GM19025 (cell line): ENCODE results near the gene PSORS1C2.
"Not testable (repeated sequence)": the region's sequence is repeated elsewhere in the genome, so short reads cannot be mapped to it uniquely, and the experiment has no call there.

ENCODE experiments used
- ATAC-seq: cut with Tn5 transposase; IDR thresholded peaks from one replicate; pipeline ENCODE4 v1.9.1; 2021; ENCODE audit warnings: mild to moderate bottlenecking, low read depth, moderate library complexity; ENCODE audit not compliant: unreplicated experiment

The PSORS1C2 gene

GRCh38 chr6:31138982-31139381 is at the start of gene PSORS1C2:
Gene PSORS1C2 (minus strand): TSS chr6:31139066. CDS start chr6:31139026, 40 bp downstream.
- no peak for ATAC-seq

GRCh38 chr6:31187780-31188194 is 48.9 kb upstream of the PSORS1C2 start:
- no peak for ATAC-seq

- ATAC-seq = no peak
Observed at GRCh38 chr6:31186052-31186734, 47.3 kb upstream of the PSORS1C2 start.

GRCh38 chr6:31185695-31186051 is 46.8 kb upstream of the PSORS1C2 start:
- ATAC-seq = not testable (repeated sequence)

- ATAC-seq = not testable (repeated sequence)
Observed at GRCh38 chr6:31183859-31184258, 45.0 kb upstream of the PSORS1C2 start.

- ATAC-seq = not testable (repeated sequence)
Observed at GRCh38 chr6:31183287-31183686, 44.4 kb upstream of the PSORS1C2 start.

- peak; percentile 97 for ATAC-seq
Observed at GRCh38 chr6:31180500-31180899, 41.6 kb upstream of the PSORS1C2 start.

GRCh38 chr6:31179896-31180295 is 41.0 kb upstream of the PSORS1C2 start:
- ATAC-seq = no peak

GRCh38 chr6:31179042-31179386 is 40.1 kb upstream of the PSORS1C2 start:
- ATAC-seq = no peak

- ATAC-seq = no peak
Observed at GRCh38 chr6:31178143-31179041, 39.5 kb upstream of the PSORS1C2 start.

- ATAC-seq = no peak
Observed at GRCh38 chr6:31175971-31176370, 37.1 kb upstream of the PSORS1C2 start.

GRCh38 chr6:31174378-31174777 is 35.5 kb upstream of the PSORS1C2 start:
- no peak for ATAC-seq

- ATAC-seq = no peak
Observed at GRCh38 chr6:31173406-31173805, 34.5 kb upstream of the PSORS1C2 start.

- ATAC-seq = no peak
Observed at GRCh38 chr6:31172973-31173384, 34.1 kb upstream of the PSORS1C2 start.

- no peak for ATAC-seq
Observed at GRCh38 chr6:31171931-31172905, 33.4 kb upstream of the PSORS1C2 start.

GRCh38 chr6:31170987-31171671 is 32.3 kb upstream of the PSORS1C2 start:
- no peak for ATAC-seq

- no peak for ATAC-seq
Observed at GRCh38 chr6:31170600-31170881, 31.7 kb upstream of the PSORS1C2 start, which contains the start of gene POU5F1. Gene POU5F1 (minus strand): TSS chr6:31170682. CDS start chr6:31170620, 62 bp downstream.

- ATAC-seq = not testable (repeated sequence)
Observed at GRCh38 chr6:31169858-31170599, 31.2 kb upstream of the PSORS1C2 start.

- no peak for ATAC-seq
Observed at GRCh38 chr6:31169123-31169857, 30.4 kb upstream of the PSORS1C2 start.
